GM21381 (cell line): Measurements from ENCODE around the gene SYNPO2.
"Not testable (repeated sequence)": the region's sequence is repeated elsewhere in the genome, so short reads cannot be mapped to it uniquely, and the experiment has no call there.

ENCODE experiments used
- ATAC-seq: cut with Tn5 transposase; IDR thresholded peaks from one replicate; pipeline ENCODE4 v1.9.1; 2021; ENCODE audit warnings: mild to moderate bottlenecking, moderate library complexity; ENCODE audit not compliant: unreplicated experiment

Gene SYNPO2

GRCh38 chr4:118888666-118889311 lies at the start of gene SYNPO2:
Gene SYNPO2, plus strand, starts transcription at chr4:118888854. Its CDS starts 183 bp downstream, at chr4:118889037.
- peak; percentile 79 for ATAC-seq

GRCh38 chr4:118839221-118839927 lies 49.3 kb upstream of the SYNPO2 start:
- ATAC-seq, result no peak

DNA sequence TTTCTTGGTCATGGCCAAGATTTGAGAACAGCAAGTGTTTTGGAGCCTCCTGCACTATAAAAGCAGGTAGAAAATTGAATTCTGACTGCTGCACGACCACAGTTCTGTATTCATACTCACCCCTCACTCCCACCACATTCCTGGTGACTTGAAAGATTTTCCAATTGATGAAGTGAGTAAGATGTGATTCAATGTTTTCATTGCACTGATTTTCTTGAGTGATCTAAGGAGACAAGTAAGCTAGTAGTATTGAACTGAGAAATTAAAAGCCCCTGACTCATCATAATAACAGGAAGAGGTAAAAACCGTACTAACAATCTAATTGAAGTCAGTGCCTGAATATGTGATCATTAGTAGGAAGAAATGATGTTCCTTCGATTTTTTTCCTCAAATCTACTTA lies 46.6 kb upstream of the SYNPO2 start:
- ATAC-seq, result no peak

DNA sequence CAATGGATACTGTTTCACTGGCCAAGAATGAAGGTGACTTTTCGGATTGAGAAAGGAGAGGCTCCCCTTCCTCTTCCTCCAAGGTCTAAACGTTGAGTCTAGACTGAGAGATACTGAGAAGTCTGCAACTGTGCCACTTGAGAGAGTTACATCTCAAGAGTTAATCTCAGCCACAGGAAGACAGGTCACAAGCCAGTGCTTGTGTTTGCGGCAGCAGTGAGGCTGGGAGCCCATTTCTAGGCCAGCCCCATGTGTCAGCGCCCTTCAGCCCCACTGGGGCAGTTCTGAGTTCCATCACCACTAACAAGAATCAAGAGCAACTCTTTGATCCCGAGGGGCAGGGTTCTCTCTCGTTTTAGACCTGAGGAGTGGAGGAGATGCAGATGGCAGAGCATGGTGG lies 45.4 kb upstream of the SYNPO2 start:
- no peak for ATAC-seq

- no peak for ATAC-seq
Observed at GRCh38 chr4:118845552-118846050, 43.1 kb upstream of the SYNPO2 start.

DNA sequence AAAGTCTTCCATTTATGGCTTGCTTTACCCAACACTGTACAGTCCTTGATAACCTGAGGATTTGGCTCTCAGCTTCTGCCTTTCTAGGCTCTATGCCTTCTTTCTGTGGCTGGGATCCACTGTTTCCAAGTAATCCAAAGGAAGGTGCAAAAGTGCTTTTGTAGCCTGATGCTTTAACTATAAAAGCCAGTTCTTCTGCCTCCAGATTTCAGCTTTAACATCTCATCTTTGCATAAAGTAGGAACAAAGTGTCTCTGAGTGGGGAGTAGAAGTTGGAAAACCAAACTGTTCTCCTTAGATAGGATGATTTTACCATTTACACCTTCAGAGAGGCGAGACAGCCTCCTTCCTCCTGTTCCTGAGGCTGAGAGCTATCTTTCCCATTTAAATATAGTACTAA lies 41.7 kb upstream of the SYNPO2 start:
- no peak for ATAC-seq

GRCh38 chr4:118848242-118848641 lies 40.4 kb upstream of the SYNPO2 start:
- ATAC-seq, result no peak

GRCh38 chr4:118848901-118849300 lies 39.8 kb upstream of the SYNPO2 start:
- ATAC-seq, result no peak

GRCh38 chr4:118849867-118850487 lies 38.7 kb upstream of the SYNPO2 start:
- ATAC-seq, result no peak

DNA sequence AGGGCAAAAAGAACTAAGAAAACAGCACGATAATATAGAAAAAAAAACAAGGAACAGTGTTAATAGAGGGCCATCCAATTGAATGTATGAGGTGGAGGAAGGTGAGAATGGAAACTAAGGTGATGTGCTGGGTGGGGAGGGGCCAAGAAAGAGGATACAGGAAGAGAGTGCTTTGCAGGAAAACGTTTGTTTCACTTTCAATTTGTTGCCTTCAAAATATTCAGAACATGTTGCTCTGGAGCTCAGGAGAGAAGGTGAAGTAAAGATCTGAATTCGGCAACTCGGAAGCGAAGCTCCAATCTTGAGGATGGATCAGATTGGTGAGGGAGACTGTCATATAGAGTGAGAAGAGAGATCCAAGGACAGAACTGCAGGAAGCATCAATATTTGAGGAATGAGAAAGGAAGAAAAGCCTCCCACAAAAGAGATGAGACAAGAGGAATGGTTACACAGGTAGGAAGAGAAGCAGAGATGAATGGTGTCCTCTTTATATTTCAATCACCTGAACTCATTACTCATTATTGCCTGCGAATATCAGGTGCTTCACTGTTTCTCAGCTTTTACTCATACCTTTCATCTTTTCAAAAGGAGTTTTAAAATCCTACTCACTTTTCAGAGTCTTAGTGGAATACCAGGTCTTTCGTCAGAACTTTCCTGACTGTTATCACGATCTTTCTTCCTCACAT lies 38.0 kb upstream of the SYNPO2 start:
- ATAC-seq, result peak; percentile 96

GRCh38 chr4:118857760-118858159 lies 30.9 kb upstream of the SYNPO2 start:
- no peak for ATAC-seq

- no peak for ATAC-seq
Observed at GRCh38 chr4:118858779-118859178, 29.9 kb upstream of the SYNPO2 start.

GRCh38 chr4:118865091-118865708 lies 23.5 kb upstream of the SYNPO2 start:
- peak; percentile 81 for ATAC-seq

- ATAC-seq, result no peak
Observed at GRCh38 chr4:118866442-118866841, 22.2 kb upstream of the SYNPO2 start.

GRCh38 chr4:118867311-118868067 lies 21.2 kb upstream of the SYNPO2 start:
- no peak for ATAC-seq

DNA sequence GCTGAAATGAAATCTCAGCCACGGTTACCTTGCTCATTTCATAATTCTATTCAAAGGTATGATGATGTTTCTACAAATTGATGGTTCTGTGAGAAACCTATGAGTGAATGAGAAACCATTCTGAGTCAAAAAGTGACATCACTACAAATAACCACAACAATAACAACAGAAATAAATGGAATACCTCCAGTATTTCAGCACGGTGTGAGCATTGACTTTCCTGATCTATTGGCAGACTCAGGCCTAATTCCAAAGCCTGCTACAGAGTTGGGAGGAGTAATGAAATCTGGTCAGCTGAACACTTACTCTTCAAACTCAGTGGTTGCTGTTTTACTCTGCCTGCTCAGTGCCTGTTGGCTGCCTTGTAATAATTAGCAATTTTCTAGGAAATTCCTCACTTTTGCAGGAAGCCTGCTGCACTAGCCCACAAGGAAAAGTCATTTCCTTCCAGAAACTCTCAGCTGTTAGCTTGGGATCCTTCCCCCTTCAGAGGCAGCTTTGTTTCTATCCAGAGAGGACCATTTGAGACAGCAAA lies 18.8 kb upstream of the SYNPO2 start:
- ATAC-seq, result no peak

- no peak for ATAC-seq
Observed at GRCh38 chr4:118872181-118872580, 16.5 kb upstream of the SYNPO2 start.

DNA sequence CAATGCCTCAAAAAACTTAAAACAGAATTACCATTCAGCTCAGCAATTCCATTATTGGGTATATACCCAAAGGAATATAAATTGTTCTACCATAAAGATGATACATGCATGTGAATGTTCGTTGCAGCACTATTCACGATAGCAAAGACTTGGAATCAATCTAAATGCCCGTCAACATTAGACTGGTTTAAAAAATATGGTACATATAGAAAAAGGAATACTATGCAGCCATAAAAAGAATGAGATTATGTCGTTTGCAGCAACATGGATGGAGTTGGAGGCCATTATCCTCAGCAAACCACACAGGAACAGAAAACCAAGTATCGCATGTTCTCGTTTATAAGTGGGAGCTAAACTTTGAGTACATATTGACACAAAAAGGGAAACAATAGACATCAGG lies 10.9 kb upstream of the SYNPO2 start:
- ATAC-seq, result no peak

DNA sequence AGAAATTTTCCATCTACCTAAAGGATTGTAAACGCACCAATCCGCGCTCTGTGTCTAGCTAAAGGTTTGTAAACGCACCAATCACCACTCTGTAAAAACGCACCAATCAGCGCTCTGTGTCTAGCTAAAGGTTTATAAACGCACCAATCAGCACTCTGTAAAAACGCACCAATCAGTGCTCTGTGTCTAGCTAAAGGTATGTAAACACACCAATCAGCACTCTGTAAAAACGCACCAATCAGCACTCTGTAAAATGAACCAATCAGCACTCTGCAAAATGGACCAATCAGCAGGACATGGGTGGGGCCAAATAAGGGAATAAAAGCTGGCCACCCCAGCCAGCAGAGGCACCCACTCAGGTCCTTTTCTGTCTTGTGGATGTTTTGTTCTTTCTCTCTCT lies 10.1 kb upstream of the SYNPO2 start:
- not testable (repeated sequence) for ATAC-seq

DNA sequence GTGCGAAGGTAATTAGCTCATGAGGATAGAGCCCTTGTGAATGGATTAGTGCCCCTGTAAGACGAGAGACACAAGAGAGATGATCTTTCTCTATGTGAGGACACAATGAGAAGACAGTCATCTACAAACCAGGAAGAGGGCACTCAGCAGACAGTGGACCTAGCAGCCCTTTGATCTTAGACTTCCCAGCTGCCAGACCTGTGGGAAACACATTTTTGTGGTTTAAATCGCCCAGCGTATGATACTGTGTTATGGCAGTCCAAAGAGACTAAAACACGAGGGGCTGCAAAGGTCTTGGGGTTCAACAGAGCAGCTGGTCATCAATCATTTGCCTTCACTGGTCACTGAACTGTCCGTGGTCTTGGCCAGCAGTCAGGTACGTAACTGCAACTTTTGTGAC lies 9.2 kb upstream of the SYNPO2 start:
- no peak for ATAC-seq
